Measurements from ENCODE around the gene APBB2. TPM values are rescaled to one million over a fixed set of nuclear protein-coding genes. Genes with fewer than 3 reads are reported as not detected.

APBB2 gene
- total RNA-seq, 4 donors from 2014 or later, result 42.4 to 95.8 (median 51.3) TPM

- H3K4me1 ChIP-seq, result peaks cover 39% of the 10 kb centered on the region
- TF ChIP-seq POLR2AphosphoS5 (IDR thresholded peaks at IDR 0.05) (no peak), POLR2A (IDR thresholded peaks at IDR 0.05) (no peak), CTCF (IDR thresholded peaks at IDR 0.05) (no peak), EP300 (IDR thresholded peaks at IDR 0.05) (no peak)
- H3K4me3 ChIP-seq, result no peak overlapping the region
- no peaks in the 10 kb centered on the region for H3K27me3 ChIP-seq
- no peak for DNase-seq (ENCODE audit: low spot score in 2 of 2)
- H3K36me3 ChIP-seq, result no peaks in the 10 kb centered on the region
- 75% methylated on average over 2 of the region's 2 CpGs for WGBS
- no peak overlapping the region for H3K27ac ChIP-seq
- H3K9me3 ChIP-seq, result no peaks in the 10 kb centered on the region
These were observed 8.4 kb downstream of the APBB2 start for GRCh38 chr4:41205854-41206460.

GRCh38 chr4:41205130-41205529, 9.2 kb downstream of the APBB2 start:
- WGBS, result 62% methylated on average over 3 of the region's 3 CpGs
- no peaks in the 10 kb centered on the region for H3K36me3 ChIP-seq
- no peaks in the 10 kb centered on the region for H3K9me3 ChIP-seq
- H3K4me3 ChIP-seq, result no peak overlapping the region
- TF ChIP-seq POLR2AphosphoS5 (IDR thresholded peaks at IDR 0.05) (no peak), POLR2A (IDR thresholded peaks at IDR 0.05) (no peak), CTCF (IDR thresholded peaks at IDR 0.05) (no peak), EP300 (IDR thresholded peaks at IDR 0.05) (no peak)
- H3K4me1 ChIP-seq, result peaks cover 39% of the 10 kb centered on the region
- H3K27me3 ChIP-seq, result no peaks in the 10 kb centered on the region
- H3K27ac ChIP-seq, result no peak overlapping the region
- DNase-seq (ENCODE audit: low spot score in 2 of 2), result no peak

GRCh38 chr4:41204400-41204978, 9.9 kb downstream of the APBB2 start:
- TF ChIP-seq POLR2AphosphoS5 (IDR thresholded peaks at IDR 0.05) (no peak), CTCF (IDR thresholded peaks at IDR 0.05) (no peak), EP300 (IDR thresholded peaks at IDR 0.05) (no peak), POLR2A (IDR thresholded peaks at IDR 0.05) (no peak)
- Histone ChIP-seq H3K27me3 (no peaks in the 10 kb centered on the region), H3K4me3 (no peak overlapping the region), H3K4me1 (peaks cover 39% of the 10 kb centered on the region), H3K36me3 (no peaks in the 10 kb centered on the region), H3K9me3 (no peaks in the 10 kb centered on the region), H3K27ac (peak overlapping the region; percentile 23)
- WGBS, result 80% methylated on average over 8 of the region's 8 CpGs
- no peak for DNase-seq (ENCODE audit: low spot score in 2 of 2)

GRCh38 chr4:41203841-41204240, 10.5 kb downstream of the APBB2 start:
- no peaks in the 10 kb centered on the region for H3K9me3 ChIP-seq
- H3K4me3 ChIP-seq, result no peak overlapping the region
- H3K27me3 ChIP-seq, result no peaks in the 10 kb centered on the region
- TF ChIP-seq POLR2AphosphoS5 (IDR thresholded peaks at IDR 0.05) (no peak), EP300 (IDR thresholded peaks at IDR 0.05) (no peak), POLR2A (IDR thresholded peaks at IDR 0.05) (no peak), CTCF (IDR thresholded peaks at IDR 0.05) (no peak)
- H3K4me1 ChIP-seq, result peaks cover 39% of the 10 kb centered on the region
- no peak overlapping the region for H3K27ac ChIP-seq
- WGBS, result 77% methylated on average over 6 of the region's 6 CpGs
- no peaks in the 10 kb centered on the region for H3K36me3 ChIP-seq
- no peak for DNase-seq (ENCODE audit: low spot score in 2 of 2)

- whole genome bisulfite sequencing, result 62% methylated on average over 4 of the region's 4 CpGs
These were observed 11.3 kb downstream of the APBB2 start for GRCh38 chr4:41202820-41203568.

More at GRCh38 chr4:41202820-41203568, 11.3 kb downstream of the APBB2 start:
- H3K27ac ChIP-seq, result no peak overlapping the region
- H3K4me3 ChIP-seq, result no peak overlapping the region
- peaks cover 39% of the 10 kb centered on the region for H3K4me1 ChIP-seq
- no peak for DNase-seq (ENCODE audit: low spot score in 2 of 2)
- H3K9me3 ChIP-seq, result no peaks in the 10 kb centered on the region
- no peaks in the 10 kb centered on the region for H3K27me3 ChIP-seq
- no peaks in the 10 kb centered on the region for H3K36me3 ChIP-seq
- TF ChIP-seq POLR2A (IDR thresholded peaks at IDR 0.05), result no peak
- no peak for TF ChIP-seq EP300 (IDR thresholded peaks at IDR 0.05)
- TF ChIP-seq CTCF (IDR thresholded peaks at IDR 0.05), result no peak
- no peak for TF ChIP-seq POLR2AphosphoS5 (IDR thresholded peaks at IDR 0.05)
